ENCODE data around the gene GRB14. TPM values are rescaled to one million over a fixed set of nuclear protein-coding genes. Genes with fewer than 3 reads are reported as not detected.

Gene GRB14
- total RNA-seq, 1 experiment from 2014 or later = not detected

DNA sequence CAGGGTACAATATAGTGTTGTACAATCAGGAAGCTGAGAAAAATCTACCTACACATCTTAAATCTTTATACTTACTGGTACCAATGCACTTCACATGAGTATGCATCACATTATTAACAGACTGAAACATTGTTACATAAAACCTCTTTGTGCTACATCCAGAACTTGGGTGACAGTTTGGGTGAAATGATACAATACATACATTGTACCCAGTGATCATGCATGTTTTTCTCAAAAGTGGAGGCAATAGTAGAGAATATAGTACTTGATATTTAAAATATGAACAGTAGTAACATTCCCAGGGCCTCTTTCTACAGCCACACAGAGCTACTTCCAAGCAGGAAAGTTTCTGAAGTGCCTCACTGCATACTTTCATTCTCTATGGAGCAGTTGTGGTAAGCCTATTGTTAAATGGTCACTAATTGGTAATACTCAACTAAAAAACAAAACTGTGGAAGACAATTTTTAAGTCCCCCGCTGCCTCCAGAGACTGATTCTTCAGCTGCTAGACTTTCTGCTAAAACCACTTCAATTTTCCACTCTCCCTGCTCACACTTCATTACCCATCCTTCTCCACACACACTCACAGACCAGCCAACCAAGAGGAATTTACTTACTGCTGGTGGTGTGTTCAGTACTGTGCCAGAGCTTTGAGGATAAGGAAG is 22.9 kb upstream of the GRB14 start:
- CTCF ChIA-PET = no interaction called here

DNA sequence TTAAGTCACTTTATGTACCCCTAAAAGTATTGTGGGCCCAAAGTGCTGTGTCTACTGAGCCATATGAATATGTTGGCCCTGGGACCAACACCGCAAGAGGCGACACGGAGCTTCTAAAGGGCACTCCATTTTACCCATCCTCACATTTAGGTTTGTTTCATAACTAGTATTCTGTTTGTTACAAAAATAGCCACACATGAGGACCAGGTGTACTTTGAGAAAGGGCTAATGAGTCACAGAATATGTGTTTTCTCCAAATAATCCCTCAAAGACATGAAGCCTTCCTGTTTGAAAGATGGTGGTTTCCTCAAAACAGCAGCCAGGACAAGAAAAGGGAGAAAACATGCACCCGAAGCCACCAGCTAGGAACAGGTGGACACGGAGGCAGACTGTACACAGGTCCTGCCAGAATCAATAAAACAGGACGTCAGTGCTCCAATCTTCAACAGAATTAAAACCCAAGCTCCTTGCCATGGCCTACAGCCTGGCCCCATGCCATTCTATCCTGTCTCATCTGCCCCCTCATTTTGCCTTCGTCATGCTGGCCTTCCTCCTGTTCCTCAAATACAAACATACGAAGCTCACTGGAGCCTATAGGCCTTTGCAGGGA is 21.8 kb upstream of the GRB14 start:
- H3K27me3 ChIP-seq (ENCODE audit: control insufficient read depth, insufficient read depth, low read length) = no peaks in the 10 kb centered on the region
- CTCF ChIA-PET = no interaction called here
- intact Hi-C loops (cut with micrococcal nuclease; ENCODE audit: unreplicated experiment) = no loop called here
- no peaks in the 10 kb centered on the region for H3K36me3 ChIP-seq (ENCODE audit: control insufficient read depth, insufficient read depth, low read length)
- DNase-seq (ENCODE audit: low read depth, low spot score) = no peak
- BruUV-seq (replicated peaks) = no TSS peak
- H3K27ac ChIP-seq (ENCODE audit: low read length) = no peak overlapping the region
- POLR2A ChIA-PET = no interaction called here
- no peak overlapping the region for H3K4me3 ChIP-seq (ENCODE audit: low read depth in 2 of 2, low read length in 2 of 2)
- H3K9me3 ChIP-seq (ENCODE audit: control insufficient read depth, insufficient read depth, low read depth, low read length) = no peaks in the 10 kb centered on the region
- H3K4me1 ChIP-seq (ENCODE audit: control insufficient read depth, insufficient read depth, low read length) = no peaks in the 10 kb centered on the region
- in situ Hi-C loops (cut with HindIII; ENCODE audit: low pct_unique_long_range_greater_than_20kb, low sequenced_read_pairs) = no loop called here
- TF ChIP-seq, protein P1, sequence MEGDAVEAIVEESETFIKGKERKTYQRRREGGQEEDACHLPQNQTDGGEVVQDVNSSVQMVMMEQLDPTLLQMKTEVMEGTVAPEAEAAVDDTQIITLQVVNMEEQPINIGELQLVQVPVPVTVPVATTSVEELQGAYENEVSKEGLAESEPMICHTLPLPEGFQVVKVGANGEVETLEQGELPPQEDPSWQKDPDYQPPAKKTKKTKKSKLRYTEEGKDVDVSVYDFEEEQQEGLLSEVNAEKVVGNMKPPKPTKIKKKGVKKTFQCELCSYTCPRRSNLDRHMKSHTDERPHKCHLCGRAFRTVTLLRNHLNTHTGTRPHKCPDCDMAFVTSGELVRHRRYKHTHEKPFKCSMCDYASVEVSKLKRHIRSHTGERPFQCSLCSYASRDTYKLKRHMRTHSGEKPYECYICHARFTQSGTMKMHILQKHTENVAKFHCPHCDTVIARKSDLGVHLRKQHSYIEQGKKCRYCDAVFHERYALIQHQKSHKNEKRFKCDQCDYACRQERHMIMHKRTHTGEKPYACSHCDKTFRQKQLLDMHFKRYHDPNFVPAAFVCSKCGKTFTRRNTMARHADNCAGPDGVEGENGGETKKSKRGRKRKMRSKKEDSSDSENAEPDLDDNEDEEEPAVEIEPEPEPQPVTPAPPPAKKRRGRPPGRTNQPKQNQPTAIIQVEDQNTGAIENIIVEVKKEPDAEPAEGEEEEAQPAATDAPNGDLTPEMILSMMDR (IDR thresholded peaks at IDR 0.05) = no peak
- TF ChIP-seq POLR2AphosphoS5 (IDR thresholded peaks at IDR 0.05; ENCODE audit: low read depth, low read length) (no peak), TCF7L2 (IDR thresholded peaks at IDR 0.05; ENCODE audit: low read depth, low read length) (no peak), SIN3A (IDR thresholded peaks at IDR 0.05; ENCODE audit: borderline replicate concordance, insufficient read depth, low read depth, low read length) (no peak)
- TF ChIP-seq, protein P2, sequence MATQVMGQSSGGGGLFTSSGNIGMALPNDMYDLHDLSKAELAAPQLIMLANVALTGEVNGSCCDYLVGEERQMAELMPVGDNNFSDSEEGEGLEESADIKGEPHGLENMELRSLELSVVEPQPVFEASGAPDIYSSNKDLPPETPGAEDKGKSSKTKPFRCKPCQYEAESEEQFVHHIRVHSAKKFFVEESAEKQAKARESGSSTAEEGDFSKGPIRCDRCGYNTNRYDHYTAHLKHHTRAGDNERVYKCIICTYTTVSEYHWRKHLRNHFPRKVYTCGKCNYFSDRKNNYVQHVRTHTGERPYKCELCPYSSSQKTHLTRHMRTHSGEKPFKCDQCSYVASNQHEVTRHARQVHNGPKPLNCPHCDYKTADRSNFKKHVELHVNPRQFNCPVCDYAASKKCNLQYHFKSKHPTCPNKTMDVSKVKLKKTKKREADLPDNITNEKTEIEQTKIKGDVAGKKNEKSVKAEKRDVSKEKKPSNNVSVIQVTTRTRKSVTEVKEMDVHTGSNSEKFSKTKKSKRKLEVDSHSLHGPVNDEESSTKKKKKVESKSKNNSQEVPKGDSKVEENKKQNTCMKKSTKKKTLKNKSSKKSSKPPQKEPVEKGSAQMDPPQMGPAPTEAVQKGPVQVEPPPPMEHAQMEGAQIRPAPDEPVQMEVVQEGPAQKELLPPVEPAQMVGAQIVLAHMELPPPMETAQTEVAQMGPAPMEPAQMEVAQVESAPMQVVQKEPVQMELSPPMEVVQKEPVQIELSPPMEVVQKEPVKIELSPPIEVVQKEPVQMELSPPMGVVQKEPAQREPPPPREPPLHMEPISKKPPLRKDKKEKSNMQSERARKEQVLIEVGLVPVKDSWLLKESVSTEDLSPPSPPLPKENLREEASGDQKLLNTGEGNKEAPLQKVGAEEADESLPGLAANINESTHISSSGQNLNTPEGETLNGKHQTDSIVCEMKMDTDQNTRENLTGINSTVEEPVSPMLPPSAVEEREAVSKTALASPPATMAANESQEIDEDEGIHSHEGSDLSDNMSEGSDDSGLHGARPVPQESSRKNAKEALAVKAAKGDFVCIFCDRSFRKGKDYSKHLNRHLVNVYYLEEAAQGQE (IDR thresholded peaks at IDR 0.05; ENCODE audit: insufficient read depth in 1 of 2, low read depth in 2 of 2, low read length in 1 of 2) = no peak
- ATAC-seq = no peak

More for the DNA sequence above, 22.9 kb upstream of the GRB14 start:
- POLR2A ChIA-PET = no interaction called here
- H3K4me1 ChIP-seq (ENCODE audit: control insufficient read depth, insufficient read depth, low read length) = no peaks in the 10 kb centered on the region
- in situ Hi-C loops (cut with HindIII; ENCODE audit: low pct_unique_long_range_greater_than_20kb, low sequenced_read_pairs) (no loop called here), intact Hi-C loops (cut with micrococcal nuclease; ENCODE audit: unreplicated experiment) (no loop called here)
- H3K4me3 ChIP-seq (ENCODE audit: low read depth in 2 of 2, low read length in 2 of 2) = no peak overlapping the region
- ATAC-seq = no peak
- no peak overlapping the region for H3K27ac ChIP-seq (ENCODE audit: low read length)
- no peak for DNase-seq (ENCODE audit: low read depth, low spot score)
- BruUV-seq (replicated peaks) = no TSS peak
- TF ChIP-seq, protein P2 (IDR thresholded peaks at IDR 0.05; ENCODE audit: insufficient read depth in 1 of 2, low read depth in 2 of 2, low read length in 1 of 2) = no peak
- TF ChIP-seq SIN3A (IDR thresholded peaks at IDR 0.05; ENCODE audit: borderline replicate concordance, insufficient read depth, low read depth, low read length) (no peak), TCF7L2 (IDR thresholded peaks at IDR 0.05; ENCODE audit: low read depth, low read length) (no peak), POLR2AphosphoS5 (IDR thresholded peaks at IDR 0.05; ENCODE audit: low read depth, low read length) (no peak)
- TF ChIP-seq, protein P1 (IDR thresholded peaks at IDR 0.05) = no peak
- no peaks in the 10 kb centered on the region for H3K27me3 ChIP-seq (ENCODE audit: control insufficient read depth, insufficient read depth, low read length)
- H3K9me3 ChIP-seq (ENCODE audit: control insufficient read depth, insufficient read depth, low read depth, low read length) = no peaks in the 10 kb centered on the region
- no peaks in the 10 kb centered on the region for H3K36me3 ChIP-seq (ENCODE audit: control insufficient read depth, insufficient read depth, low read length)

Data from Panc1 (cell line).